HS-5 (cell line): Measurements from ENCODE around the gene ADIPOR2.
A peak's percentile ranks its signal among the peaks of the same experiment; 100 is the strongest.

Source experiments
- DNase-seq: peaks from one replicate; pipeline ENCODE4 v3.0.0-alpha.2; 2012; ENCODE audit warnings: low read depth

ADIPOR2 gene, protein sequence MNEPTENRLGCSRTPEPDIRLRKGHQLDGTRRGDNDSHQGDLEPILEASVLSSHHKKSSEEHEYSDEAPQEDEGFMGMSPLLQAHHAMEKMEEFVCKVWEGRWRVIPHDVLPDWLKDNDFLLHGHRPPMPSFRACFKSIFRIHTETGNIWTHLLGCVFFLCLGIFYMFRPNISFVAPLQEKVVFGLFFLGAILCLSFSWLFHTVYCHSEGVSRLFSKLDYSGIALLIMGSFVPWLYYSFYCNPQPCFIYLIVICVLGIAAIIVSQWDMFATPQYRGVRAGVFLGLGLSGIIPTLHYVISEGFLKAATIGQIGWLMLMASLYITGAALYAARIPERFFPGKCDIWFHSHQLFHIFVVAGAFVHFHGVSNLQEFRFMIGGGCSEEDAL

GRCh38 chr12:1690578-1691122 is at the start of gene ADIPOR2:
ADIPOR2 (plus strand) TSS chr12:1691070; CDS start chr12:1754344, 63,274 bp downstream.
- peak; percentile 82 for DNase-seq

DNA sequence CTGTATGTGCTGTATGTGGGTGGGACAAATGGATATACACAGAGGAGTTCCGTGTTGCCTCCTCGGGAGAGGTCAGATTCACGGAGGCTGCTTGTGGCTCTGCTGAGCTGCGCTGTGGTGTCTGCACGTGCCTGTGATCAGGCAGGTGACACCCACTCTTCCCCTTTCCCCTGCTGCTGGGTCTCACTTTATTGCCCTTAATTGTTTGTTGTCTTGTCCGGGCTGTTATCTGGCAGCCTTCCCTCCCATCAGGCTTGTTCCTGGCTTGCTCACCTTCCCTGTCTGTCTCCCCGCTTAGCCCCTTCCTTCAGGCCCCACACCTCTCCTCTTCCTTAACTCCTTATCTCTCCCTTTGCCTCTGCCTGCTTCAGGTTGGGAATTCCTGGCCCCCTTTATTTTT is 48.4 kb upstream of the ADIPOR2 start:
- no peak for DNase-seq

- DNase-seq: no peak
Observed at GRCh38 chr12:1643043-1643442, 47.8 kb upstream of the ADIPOR2 start.

GRCh38 chr12:1643905-1644533 is 46.9 kb upstream of the ADIPOR2 start:
- no peak for DNase-seq

GRCh38 chr12:1644534-1645438 is 46.1 kb upstream of the ADIPOR2 start:
- no peak for DNase-seq

- no peak for DNase-seq
Observed at GRCh38 chr12:1645819-1646218, 45.1 kb upstream of the ADIPOR2 start.

GRCh38 chr12:1646569-1647284 is 44.1 kb upstream of the ADIPOR2 start:
- DNase-seq: no peak

DNA sequence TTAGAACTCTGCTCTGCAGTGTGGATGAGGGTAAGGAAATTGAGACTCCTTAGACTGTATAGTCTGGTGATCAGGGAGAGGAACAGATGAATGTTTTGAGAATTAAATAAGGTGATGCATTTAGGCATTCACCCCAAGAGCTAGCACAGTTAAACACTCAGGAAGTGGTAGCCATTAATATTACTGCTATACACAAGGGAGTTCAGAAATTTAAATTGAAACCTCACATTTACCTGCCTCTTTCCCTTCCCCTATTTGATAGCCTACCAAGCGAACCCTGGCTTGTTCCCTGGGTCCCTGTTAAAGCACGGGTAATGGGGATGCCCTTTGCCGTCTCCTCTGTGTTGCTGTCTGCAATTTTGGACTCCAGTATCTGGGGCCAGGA is 43.6 kb upstream of the ADIPOR2 start:
- DNase-seq: no peak

GRCh38 chr12:1650260-1650977 is 40.5 kb upstream of the ADIPOR2 start:
- no peak for DNase-seq

GRCh38 chr12:1650978-1651361 is 39.9 kb upstream of the ADIPOR2 start:
- no peak for DNase-seq

DNA sequence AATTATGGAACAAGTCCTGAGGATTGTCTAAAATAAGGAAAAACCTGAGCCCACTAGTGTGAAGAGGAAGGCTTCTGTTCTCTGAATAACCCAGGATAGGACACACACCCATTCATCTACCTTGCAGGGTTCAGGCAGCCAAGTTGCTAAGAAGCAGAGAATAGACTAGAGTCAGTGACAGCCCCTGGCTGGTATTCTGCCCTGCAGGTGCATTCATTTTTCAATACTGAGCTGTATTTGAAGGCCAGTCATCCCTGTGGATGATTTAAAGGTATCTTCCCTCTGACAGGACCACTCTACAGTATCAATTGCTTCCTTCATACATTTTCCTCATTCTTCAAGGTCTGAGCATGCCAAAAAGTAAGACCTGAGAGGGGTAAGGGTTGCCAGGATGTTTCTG is 38.9 kb upstream of the ADIPOR2 start:
- no peak for DNase-seq

DNA sequence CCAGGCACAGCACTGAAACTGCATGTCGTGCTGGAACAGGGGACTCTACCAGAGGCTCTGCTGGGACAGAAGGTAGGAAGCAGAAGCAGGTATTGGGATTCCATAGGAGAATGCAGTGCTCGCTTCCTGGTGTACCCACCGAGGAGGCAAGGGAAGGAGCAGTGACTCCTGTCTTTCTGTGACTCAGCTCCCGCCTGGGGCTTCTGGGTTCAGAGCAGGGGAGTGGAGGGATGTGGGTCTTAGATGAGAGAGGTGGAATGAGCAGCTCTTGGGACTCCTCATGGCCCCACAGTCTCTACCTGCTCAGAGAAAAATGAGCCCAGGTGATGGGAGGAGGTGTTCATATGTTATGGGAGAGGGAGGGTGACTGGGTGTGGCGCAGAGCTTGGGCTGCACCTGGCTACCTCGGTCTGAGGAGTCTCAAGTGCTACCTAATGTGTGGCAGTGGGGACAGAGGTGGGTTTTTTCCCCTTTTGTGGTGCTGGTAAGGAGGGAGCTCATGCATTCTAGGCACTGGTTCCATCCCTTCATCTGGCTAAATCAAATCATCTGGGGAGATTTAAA is 35.6 kb upstream of the ADIPOR2 start:
- DNase-seq: no peak

- no peak for DNase-seq
Observed at GRCh38 chr12:1656902-1657301, 34.0 kb upstream of the ADIPOR2 start.

DNA sequence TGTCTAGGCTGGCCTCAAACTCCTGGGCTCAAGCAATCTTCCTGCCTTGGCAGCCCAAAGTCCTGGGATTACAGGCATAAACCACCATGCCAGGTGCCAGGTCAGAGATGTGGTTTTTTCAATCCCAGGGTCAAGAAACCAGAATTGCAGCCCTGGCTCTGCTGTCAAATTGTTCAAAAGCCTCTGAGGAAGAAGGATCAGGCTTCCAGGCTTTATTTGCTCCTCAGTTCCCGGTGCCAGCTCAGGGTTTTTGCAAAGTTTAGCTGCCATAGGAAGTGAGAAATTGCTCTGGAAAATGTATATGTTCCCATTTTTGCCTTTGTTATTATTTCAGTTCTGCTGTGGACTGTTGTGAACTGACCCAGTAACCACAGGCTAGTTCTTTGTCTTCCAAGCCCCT is 33.2 kb upstream of the ADIPOR2 start:
- no peak for DNase-seq

DNA sequence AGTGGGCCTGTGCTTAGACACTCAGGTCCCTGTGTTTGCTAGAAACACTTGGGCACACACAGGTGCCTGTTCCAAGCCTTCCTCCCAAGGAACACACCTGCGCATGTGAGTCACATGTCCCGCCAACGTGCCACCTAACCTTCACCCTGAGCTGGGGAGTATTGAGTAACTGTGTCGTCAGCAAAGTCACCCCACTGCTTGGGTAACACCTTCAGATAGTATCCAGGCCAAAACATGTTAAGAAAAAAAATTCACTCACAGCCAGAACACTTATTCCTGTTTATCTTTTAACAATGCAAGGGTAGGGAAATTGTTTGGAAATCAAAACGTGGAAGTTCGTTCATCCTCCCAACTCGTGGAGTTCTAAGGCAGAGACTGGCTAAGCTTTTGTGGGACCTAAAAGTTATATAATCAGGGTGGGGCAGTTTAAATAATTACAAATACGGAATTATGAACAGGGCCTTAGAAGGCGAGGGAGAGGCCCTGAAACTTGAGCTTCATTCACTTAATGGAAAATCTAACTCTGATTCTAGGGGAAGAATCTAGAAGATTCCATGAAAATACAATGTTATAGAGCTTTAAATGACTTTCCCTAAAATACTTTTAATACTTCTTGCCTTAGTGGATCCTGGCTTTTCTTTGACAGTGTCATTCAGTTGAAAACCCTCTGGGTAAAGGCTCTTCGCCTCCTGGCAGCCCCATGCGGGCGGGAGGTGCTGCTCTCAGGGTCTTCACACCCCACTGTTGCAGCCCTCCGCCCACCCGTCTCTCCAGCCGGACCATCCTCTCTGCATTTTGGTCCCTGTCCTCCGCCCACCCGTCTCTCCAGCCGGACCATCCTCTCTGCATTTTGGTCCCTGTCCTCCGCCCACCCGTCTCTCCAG is 30.3 kb upstream of the ADIPOR2 start:
- no peak for DNase-seq

DNA sequence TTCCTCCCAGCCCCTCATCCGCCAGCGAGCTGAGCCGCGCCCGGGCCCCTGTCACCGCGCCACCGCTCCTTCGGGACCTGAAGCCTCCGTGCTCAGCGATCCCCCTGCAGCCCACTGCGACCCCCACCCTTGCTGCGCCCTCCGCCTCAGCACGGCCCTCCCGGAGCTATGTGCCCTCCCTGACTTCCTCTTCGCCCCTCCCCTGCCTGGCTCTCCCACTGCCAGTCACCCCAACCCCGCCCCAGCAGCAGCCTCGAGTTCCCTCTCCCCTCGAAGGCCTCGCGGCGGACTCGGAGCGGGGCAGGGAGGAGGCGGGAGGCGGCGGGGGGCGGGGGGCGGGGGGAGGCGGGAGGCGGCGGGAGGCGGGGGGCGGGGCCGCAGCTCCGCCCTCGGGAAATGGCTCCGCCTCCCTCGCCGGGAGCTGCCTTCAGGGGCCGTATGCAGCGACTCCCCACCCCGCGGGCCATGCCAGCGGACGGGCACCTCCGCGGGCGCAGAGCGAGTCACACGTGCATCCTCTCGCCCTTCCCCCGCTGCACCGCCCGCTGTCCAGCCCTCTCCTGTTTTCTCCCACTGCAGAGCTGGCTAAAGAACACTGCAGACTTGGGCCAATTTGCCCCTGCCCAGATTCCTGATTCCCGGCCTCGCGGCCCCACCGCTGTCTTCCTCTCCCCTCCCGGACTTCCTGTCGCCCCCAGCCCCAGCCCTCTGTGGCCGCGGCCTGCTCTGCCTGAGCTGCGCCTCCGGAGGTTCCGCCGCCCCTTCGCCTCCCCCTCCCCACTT is 29.1 kb upstream of the ADIPOR2 start:
- peak; percentile 82 for DNase-seq

- no peak for DNase-seq
Observed at GRCh38 chr12:1662761-1663439, 28.0 kb upstream of the ADIPOR2 start.

DNA sequence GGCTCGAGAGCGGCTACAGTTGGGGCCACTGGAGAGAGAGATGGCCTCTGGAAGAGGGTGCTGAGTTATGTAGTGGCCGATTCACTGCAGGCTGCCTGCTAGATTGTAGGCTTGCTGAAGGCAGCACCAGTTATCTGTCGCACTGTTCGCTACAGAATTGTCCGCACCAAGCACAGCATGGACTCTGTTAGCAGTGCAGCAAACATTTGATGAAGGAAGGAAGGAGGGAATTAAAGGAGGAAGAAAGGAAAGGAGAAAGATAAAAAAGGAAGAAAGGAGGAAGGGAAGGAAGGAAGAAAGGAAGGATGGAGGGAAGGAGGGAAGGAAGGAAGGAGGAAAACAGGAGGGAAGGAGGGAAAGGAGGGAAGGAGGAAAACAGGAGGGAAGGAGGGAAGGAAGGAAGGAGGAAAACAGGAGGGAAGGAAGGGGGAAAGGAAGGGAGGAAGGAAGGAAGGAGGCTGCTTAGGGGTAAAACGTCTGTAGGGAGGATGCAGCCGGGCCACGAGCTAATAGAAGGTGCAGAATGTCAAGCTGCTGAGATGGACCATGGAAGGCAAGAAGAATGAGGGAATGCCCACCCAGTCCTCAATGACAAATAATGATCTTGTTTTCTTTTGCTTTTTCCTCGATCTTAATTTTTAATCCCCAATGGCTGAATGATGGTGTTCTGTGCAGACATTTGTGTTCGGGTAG is 27.3 kb upstream of the ADIPOR2 start:
- no peak for DNase-seq
